Activated CD8-positive, alpha-beta memory T cell treated with anti-CD3 and anti-CD28 coated beads, Interleukin-2, amount 50 U/mL, for 4 hours (primary cell): Measurements from ENCODE around the gene SRRD.

Source experiments
- DNase-seq: peaks from one replicate; pipeline ENCODE4 v3.0.0-alpha.2; 2020

SRRD gene

DNA sequence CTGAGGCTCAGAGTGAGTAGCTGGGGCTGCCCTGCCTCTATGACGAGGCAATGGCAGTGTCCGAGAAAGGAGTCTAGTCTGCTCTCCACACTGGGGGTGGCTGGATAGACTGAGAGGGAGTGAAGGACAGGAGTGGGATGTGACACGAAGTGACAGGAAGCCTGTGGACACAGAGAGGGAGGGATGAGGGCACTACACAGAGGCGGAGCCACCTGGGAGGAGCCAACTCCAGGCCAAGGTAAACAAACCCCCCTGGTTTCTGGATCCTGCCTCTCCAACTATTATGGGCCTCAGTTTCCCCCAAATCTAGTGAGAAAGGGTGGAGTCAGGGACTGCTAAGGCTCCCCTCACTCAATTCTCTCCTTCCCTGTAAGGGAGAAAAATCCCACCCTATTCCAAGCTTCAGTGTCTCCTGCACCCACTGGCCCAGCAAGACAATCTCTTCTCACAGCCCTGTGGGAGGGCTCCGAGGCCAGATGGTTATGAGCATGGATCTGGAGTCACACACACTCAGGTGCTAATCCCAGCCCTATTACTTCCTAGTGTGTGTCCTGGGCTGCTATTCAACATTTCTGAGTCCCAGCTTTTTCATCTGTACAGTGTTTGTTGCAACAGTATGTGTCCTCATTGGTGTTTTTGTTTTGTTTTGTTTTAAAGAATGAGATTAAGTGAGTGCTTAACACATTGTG lies 29.7 kb upstream of the SRRD start:
- no peak for DNase-seq

DNA sequence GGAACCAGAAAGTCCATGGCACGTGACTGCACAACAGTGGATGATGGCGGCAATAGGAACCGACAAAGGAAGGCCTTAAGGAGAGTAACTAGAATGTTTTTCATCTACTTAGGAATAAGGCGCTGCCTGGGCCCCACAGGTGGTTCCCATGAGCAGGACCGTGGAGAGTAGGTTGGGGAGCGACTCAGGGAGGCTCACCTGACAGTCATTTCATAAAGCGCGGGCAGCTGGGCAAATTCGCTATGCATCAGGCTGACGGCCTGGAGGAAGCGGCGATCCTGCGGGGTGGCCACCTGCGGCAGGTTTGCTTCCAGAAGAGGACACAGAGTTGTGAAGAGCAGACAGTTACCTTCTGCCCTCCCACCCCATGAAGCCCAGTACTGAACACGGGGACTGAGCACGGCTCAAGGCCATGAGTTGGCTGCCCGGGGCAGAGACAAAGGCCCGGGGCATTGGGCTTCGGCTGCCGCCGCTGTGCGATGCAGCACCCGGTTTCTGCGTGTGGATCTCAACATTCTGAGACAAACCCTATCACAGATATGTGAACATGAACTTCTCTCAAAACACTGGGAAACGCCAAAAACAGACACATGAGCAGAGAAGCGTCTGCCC lies 25.9 kb upstream of the SRRD start:
- no peak for DNase-seq

- DNase-seq = no peak
Measured at GRCh38 chr22:26460202-26460601, 23.5 kb upstream of the SRRD start.

GRCh38 chr22:26461188-26461810 lies 22.4 kb upstream of the SRRD start:
- peak; percentile 49 for DNase-seq

DNA sequence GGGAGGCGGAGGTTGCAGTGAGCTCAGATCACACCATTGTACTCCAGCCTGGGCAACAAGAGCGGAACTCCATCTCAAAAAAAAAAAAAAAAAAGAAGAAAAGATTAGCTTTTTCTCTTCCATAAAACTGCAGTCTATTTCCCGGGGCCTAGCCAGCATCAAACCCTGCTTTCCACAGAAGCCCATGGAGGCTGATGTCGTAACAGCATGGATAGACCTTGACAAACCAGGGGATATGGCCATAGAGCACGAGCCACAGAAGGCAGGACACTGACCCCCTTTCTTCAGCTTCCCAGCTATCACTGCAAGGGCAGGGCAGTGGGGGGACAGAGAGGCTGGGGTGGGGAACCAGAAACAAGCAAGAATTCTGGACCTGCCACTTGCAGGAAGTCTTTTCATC lies 21.6 kb upstream of the SRRD start:
- DNase-seq = no peak

GRCh38 chr22:26462641-26463040 lies 21.0 kb upstream of the SRRD start:
- DNase-seq = no peak

DNA sequence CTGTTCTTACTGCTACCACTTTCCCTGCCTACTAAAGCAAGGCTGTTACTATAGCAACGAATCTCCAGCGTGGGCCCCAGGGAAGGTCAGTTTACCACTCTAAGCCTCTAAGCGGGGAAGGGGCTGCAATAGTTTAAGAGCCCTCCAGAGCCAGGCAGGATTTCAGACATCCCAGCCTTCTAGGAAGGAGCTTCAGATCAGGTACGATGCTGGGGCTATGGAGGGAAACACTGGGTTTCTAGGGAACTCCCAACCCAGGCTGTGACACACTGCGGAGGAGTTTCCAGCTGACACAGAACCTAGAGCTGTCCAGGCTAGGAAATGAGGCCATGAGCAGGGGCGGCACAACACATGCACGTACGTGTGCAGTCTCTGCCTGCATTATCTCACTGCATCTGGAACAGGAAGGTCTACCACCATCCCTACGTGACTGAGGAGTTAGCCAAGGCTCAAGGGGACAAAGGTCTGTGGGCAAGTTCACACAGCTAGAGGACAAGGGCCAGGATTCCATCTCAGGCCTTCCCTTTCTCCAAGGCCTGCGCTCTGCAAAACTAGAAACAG lies 20.5 kb upstream of the SRRD start:
- DNase-seq = no peak

- DNase-seq = no peak
Measured at GRCh38 chr22:26463688-26464087, 20.0 kb upstream of the SRRD start.

GRCh38 chr22:26464312-26464711 lies 19.4 kb upstream of the SRRD start:
- no peak for DNase-seq

- DNase-seq = no peak
Measured at GRCh38 chr22:26466196-26466595, 17.5 kb upstream of the SRRD start.

DNA sequence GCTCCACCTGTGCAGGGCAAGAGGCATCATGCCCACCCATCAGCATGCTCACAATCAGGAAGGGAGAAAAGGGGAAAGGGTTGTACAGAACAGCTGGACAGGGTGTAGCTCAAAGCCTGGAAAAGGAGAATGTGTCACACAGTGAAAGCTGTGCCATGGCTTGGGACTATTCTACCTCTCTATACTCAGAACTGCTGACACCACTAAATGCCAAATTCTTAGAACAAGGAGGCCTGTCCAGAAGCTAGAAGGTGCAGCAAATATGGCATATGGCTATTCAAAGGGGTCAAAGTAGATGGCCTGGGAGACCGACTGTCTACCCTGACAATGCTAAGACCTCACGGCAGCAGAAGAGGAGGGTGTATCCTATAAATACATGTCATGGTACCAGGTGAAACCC lies 12.9 kb upstream of the SRRD start:
- DNase-seq = no peak

DNA sequence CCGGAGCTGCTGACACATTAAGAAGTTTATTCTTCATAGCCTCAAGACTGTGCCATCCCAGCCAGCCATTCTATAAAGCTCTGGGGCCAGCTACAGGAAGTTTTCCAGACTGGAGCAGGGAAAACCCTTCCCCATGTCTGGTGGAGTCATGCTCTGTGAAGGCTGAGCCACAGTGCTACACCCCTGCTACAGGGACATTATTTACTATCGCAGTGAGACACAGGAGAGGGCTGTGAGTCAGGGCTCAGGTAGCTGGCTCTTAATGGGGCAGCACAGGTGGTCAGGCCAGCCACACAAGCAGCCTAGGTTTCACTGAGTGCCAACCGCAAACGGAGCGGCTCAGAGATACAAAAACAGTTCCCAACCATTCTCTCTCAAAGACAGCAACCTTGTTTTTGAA lies 12.2 kb upstream of the SRRD start:
- no peak for DNase-seq

DNA sequence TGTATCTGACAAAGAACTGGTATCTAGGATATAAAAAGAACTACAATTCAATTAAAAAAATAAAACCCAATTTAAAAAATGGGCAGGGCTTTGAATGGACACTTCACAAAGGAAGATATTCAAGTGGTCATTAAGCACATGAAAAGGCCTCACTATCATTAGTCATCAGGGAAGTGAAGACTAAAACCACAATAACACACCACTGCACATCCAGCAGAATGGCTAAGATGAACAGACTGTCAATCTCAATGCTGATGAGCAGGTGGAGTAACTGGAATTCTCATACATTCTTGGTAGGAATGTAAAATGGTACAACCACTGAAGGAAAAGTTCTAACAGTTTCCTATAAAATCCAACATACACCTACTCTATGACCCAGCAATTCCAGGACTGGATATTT lies 9.0 kb upstream of the SRRD start:
- no peak for DNase-seq

DNA sequence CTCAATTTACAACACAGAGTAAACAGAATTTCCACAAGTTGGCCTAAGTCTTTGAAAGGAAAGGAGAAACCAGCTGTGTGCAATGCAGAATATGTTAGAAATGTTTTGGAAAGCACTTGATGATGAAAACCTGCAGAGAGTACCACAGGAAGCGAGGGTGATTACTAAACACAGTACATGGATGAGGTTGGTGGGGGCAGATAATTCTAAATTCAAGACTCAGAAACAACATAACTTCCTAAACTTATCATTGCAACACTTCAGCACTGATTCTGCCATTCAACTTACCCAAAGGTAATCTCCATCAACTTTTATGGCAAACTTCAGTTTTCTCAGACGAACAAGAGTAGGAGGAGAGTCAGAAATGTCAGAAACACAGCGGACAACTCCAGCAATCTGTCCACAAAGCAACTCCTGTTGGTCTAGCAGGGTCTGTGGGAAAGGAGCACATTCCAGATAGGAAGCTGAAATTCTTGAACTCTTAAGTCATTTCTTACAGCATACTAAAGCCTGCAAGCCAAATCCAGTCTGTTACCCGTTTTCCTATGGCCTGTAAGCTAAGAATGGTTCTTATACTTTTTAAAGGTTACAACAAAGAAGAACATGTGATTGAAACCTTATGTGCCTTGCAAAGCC lies 6.9 kb upstream of the SRRD start:
- DNase-seq = no peak

DNA sequence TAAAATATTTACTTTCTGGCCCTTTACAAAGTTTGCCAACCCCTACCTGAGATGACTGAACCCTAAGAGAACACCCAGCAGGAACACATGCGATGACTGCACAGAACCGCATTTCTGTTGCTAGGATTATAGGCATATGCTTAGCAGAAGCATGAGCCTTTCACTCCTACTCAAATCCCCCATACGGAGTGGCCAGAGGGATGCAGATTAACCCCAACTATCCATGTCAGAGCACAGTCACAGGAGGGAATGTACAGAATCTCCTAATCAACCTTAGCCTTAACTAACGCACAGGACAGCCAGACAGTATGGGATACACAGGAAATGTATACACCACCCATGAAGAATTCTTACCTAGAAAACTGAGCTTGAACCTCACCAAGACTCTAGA lies 6.3 kb upstream of the SRRD start:
- no peak for DNase-seq

GRCh38 chr22:26479043-26479791 lies 4.5 kb upstream of the SRRD start:
- no peak for DNase-seq

DNA sequence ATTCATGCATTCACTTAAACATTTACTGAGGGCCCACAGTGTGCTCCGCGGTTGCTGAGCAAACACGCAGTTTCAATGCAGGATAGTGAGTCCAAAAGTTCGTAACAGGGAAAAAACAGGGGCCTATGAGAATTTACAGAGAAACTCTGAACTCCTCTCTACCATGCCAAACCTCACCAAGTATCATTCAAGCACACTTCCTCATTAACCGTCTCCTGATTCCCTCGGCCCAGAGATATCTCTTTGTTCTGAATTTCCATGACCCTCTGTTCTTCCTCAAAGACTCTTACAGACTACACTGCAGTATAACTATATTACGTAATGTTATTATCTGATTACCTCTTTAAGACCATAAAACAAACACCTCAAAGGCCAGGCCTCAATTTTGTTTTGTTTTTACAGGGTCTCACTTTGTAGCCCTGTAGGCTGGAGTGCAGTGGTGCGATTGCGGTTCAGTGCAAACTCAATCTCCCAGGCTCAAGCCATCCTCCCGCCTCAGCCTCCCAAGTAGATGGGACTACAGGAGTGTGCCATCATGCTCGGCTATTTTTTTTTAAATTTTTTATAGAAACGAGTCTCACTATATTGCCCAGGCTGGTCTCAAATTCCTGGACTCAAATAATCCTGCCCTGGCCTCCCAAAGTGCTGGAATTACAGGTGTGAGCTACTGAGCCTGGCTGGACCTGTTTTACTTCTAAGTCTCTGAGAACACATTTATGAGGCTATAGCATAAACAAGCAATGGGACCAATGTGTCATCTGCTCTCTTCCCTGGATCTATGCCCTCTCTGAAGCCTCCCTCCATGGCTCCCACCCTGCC lies 3.7 kb upstream of the SRRD start:
- no peak for DNase-seq

GRCh38 chr22:26480611-26480932 lies 3.1 kb upstream of the SRRD start:
- no peak for DNase-seq

DNA sequence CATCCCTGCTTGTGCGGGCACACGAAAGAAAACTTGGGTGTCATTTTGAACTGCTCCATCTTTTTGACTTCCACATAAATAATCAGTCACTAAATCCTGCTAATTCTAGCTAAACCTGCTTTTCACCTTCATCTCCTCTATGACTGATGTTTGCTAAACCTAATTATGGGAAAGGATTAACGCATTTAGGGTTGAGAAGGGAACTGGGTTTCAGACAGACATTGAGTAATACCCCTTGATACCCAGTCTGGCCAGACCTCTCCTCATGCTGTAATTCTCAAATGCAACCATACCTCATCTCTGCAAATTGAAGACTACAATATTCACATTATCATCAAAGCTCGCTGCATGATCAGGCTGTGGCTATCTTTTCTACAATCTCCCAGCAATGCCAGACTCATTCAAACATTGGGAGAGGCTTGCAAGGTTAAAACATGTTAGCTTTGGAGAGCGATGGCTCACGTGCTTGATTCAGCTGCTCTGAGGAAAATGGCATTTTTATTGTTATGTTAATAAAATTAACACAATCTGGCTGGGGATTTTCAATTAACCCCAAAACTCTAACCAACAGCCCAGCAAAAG lies 2.5 kb upstream of the SRRD start:
- no peak for DNase-seq

DNA sequence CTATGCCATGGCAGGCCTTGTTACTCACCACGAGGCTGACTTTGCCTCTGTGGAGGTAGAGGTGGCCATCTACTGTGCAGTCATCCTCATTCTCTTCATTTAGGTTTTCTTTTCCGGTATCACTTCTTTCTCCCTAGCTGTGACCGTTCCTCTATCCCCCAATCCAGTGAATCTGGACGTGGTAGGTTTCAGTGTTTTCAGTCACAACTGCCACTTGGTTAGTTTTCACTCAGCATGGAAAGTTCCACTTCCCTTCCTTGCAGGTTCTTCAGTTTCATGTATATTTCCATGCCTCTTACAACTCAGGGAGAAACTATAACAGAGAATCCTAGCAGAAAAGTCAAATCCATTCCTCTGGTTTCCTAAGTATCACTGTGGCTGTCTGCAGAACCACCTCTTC lies 2.0 kb upstream of the SRRD start:
- DNase-seq = no peak

DNA sequence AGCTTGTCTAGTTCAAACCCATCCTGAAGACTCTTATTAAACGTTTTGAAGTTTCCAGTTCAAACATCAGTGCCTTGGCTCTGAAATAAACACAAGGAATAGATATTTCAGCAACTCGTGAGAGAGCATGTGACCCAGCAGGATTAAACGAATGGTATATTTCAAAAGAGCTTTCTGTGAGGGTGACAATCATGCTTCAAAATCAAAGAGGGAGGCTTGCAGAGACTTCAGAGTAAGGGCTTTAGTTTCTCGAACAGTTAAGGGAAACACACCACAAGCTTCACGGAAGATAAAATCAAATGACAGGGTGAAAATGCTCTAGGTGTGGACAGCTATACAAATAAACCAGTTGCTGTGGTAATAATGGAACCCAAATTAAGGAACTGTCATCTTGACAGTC lies 1.5 kb upstream of the SRRD start:
- DNase-seq = no peak

GRCh38 chr22:26483043-26483438 lies 636 bp upstream of the SRRD start:
- no peak for DNase-seq
